Ovary (tissue), 9 donors: ENCODE results near the gene RAMACL. TPM values are rescaled to one million over a fixed set of nuclear protein-coding genes. Genes with fewer than 3 reads are reported as not detected.
"Not testable (repeated sequence)": the region's sequence is repeated elsewhere in the genome, so short reads cannot be mapped to it uniquely, and the experiment has no call there.

Experiments
- DNase-seq, 5 donors: peaks; one replicate each; pipeline ENCODE4 v3.0.0-alpha.2; 2019 to 2020
- H3K27ac ChIP-seq, 2 donors: fragments of 200-600 bp; one replicate each; pipeline versions ENCODE4 v1.5.1 to v1.8.0; 2019 to 2022
- H3K27me3 ChIP-seq: fragments of 200-600 bp; one replicate; pipeline ENCODE4 v1.8.0; 2022
- H3K36me3 ChIP-seq: fragments of 200-600 bp; sonication (generic); one replicate; pipeline ENCODE4 v1.5.1; 2019
- H3K4me1 ChIP-seq: one replicate; pipeline ENCODE4 v1.8.1; 2013; ENCODE audit warnings: mild to moderate bottlenecking, moderate library complexity; ENCODE audit not compliant: insufficient read depth
- H3K4me3 ChIP-seq: fragments of 200-600 bp; sonication (generic); one replicate; pipeline ENCODE4 v1.5.1; 2017
- H3K9me3 ChIP-seq, 2 donors: fragments of 200-600 bp in 1 of 2; sonication (generic) in 1 of 2; one replicate each; pipeline versions ENCODE4 v1.5.1 to v1.8.1; 2013 to 2019; ENCODE audit warnings: mild to moderate bottlenecking in 1 of 2, moderate library complexity in 1 of 2
- EP300 ChIP-seq: sonication (generic); formaldehyde crosslinking; IDR thresholded peaks from one replicate; pipeline ENCODE4 v1.6.1; 2017; ENCODE audit warnings: antibody characterized with exemption
- POLR2A ChIP-seq: fragments of 450-650 bp; IDR thresholded peaks from one replicate; pipeline ENCODE4 v1.6.1; 2017; ENCODE audit warnings: antibody characterized with exemption, mild to moderate bottlenecking, moderate library complexity
- WGBS, 3 donors: extraction: QIAGEN DNeasy Blood & Tissue Kit in 1 of 3; methylation state at CpG; one replicate each; pipeline versions ENCODE4 v1.1.5 to v1.1.7; 2013 to 2017; 5-methylcytosine and 5-hydroxymethylcytosine counted together
- intact Hi-C, 4 donors: fragments of 100-400 bp; cut with DNase I; formaldehyde crosslinking; loops; one replicate each; pipeline versions ENCODE4 v1.11.0 to v1.15.1; 2022 to 2023
- polyA plus RNA-seq, 2 donors: library from polyadenylated mRNA; stranded (reverse); fragments of 200-250 nt in 1 of 2; fragments of 350-450 nt in 1 of 2; fragmentation: Illumina TruSeq in 1 of 2; extraction: RNeasy Lipid Tissue Mini Kit (QIAGEN cat#74804) in 1 of 2; gene quantifications; one replicate each; pipeline ENCODE4 v1.2.3, GENCODE V29; 2013 to 2014
- total RNA-seq, 7 donors: library from RNA; depleted of rRNA in 2 of 7; stranded (reverse); fragments of >200 nt in 2 of 7; fragmentation: NEBNext Ultra II Directional in 3 of 7; extraction: Animal tissue kit (Norgen Biotek cat#: 25700) in 3 of 7; gene quantifications; one replicate each; pipeline versions ENCODE4 v1.1.0 to v1.2.4, GENCODE V29; 2016 to 2023
- TF ChIP-seq, protein P1 (sequence below), 3 donors: fragments of 450-650 bp in 2 of 3; fragments of 200-600 bp in 1 of 3; IDR thresholded peaks; one replicate each; pipeline versions ENCODE4 v1.5.1 to v1.8.0; 2016 to 2022; ENCODE audit warnings: antibody characterized with exemption in 3 of 3, mild to moderate bottlenecking in 1 of 3
- donor health status: DM: no; HTN: no; CAD: no; lungs with moderate emphysema.
- donor health status: DM: no; HTN: no; CAD: no.
- donor health status: Bipolar disorder and iron deficiency.
- donor health status: DM: yes; HTN: yes; CAD: no.
- donor health status: DM: no; HTN: no; CAD: no.
- donor health status: DM: yes; HTN: yes; CAD: no.

RAMACL gene
- total and polyA plus RNA-seq, 9 donors, result 0.16 to 6.4 (median 1.3) TPM

DNA sequence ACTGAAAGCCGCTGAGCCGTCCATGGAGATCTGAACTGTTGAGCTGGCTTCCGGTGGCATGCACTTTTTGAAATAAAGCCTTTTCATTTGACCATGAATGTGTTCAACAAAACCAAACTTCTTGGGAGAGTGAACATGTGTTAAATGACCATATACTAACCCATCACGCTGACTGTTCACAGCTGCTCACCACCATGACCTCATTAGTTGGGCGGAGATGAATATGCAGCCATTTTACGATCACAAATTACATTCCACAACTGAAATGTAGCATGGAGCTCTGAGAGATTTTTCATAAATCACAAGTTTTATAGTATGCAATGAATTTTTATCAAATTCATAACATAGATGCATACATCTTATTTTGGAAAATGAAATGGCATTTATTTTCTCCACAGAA lies 4.2 kb downstream of the RAMACL start:
- Histone ChIP-seq H3K27ac (no peak overlapping the region), H3K4me1 (peaks cover 1% of the 10 kb centered on the region), H3K36me3 (no peaks in the 10 kb centered on the region), H3K27me3 (no peaks in the 10 kb centered on the region), H3K9me3 (no peaks in the 10 kb centered on the region), H3K4me3 (no peak overlapping the region)
- DNase-seq, result no peak
- intact Hi-C loops, result no loop called here
- TF ChIP-seq, protein P1, sequence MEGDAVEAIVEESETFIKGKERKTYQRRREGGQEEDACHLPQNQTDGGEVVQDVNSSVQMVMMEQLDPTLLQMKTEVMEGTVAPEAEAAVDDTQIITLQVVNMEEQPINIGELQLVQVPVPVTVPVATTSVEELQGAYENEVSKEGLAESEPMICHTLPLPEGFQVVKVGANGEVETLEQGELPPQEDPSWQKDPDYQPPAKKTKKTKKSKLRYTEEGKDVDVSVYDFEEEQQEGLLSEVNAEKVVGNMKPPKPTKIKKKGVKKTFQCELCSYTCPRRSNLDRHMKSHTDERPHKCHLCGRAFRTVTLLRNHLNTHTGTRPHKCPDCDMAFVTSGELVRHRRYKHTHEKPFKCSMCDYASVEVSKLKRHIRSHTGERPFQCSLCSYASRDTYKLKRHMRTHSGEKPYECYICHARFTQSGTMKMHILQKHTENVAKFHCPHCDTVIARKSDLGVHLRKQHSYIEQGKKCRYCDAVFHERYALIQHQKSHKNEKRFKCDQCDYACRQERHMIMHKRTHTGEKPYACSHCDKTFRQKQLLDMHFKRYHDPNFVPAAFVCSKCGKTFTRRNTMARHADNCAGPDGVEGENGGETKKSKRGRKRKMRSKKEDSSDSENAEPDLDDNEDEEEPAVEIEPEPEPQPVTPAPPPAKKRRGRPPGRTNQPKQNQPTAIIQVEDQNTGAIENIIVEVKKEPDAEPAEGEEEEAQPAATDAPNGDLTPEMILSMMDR (IDR thresholded peaks at IDR 0.05), result no peak
- TF ChIP-seq POLR2A (no peak), EP300 (no peak)
- 88 to 95% (median 91%) methylated on average over 6 of the region's 6 CpGs for WGBS, 3 donors

DNA sequence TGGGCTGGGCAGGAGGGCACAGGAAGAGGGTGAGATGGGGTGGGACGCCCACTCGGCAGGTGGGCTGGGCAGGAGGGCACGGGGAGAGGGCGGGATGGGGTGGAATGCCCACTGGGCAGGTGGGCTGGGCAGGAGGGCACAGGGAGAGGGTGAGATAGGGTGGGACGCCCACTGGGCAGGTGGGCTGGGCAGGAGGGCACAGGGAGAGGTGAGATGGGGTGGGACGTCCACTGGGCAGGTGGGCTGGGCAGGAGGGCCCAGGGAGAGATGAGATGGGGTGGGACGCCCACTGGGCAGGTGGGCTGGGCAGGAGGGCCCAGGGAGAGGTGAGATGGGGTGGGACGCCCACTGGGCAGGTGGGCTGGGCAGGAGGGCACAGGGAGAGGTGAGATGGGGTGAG lies 4.7 kb downstream of the RAMACL start:
- WGBS, 3 donors, result 90 to 99% (median 92%) methylated on average over 8 of the region's 8 CpGs
- H3K36me3 ChIP-seq, H3K4me3 ChIP-seq, H3K4me1 ChIP-seq, H3K27ac ChIP-seq, H3K9me3 ChIP-seq, DNase-seq, intact Hi-C loops, H3K27me3 ChIP-seq: not testable (repeated sequence)

DNA sequence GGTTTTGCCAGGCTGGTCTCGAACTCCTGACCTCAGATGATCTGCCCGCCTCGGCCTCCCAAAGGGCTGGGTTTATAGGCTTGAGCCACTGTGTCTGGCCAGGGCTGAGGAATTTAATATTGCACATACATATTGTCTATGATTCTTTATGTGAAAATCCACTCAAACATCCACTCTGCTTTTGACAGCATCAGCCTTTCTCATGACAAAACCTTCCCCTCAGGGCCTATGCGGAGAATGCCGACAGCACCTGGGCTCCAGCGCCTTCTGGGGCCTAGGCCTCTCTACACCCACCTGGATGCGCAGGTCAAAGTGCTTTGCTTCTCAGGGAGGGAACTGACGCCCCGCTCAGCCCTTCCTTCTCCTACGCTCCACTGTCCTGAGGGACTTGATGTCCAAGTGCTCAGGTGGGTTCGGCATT lies 5.4 kb downstream of the RAMACL start:
- no peaks in the 10 kb centered on the region for H3K9me3 ChIP-seq
- H3K27me3 ChIP-seq, result no peaks in the 10 kb centered on the region
- no peak overlapping the region for H3K4me3 ChIP-seq
- H3K4me1 ChIP-seq, result peaks cover 1% of the 10 kb centered on the region
- no peak for DNase-seq
- no peak overlapping the region for H3K27ac ChIP-seq
- intact Hi-C loops, result no loop called here
- TF ChIP-seq EP300 (no peak), POLR2A (no peak)
- TF ChIP-seq, protein P1 (IDR thresholded peaks at IDR 0.05), result no peak
- WGBS, 3 donors, result 87 to 98% (median 97%) methylated on average over 11 of the region's 11 CpGs
- H3K36me3 ChIP-seq, result no peaks in the 10 kb centered on the region

DNA sequence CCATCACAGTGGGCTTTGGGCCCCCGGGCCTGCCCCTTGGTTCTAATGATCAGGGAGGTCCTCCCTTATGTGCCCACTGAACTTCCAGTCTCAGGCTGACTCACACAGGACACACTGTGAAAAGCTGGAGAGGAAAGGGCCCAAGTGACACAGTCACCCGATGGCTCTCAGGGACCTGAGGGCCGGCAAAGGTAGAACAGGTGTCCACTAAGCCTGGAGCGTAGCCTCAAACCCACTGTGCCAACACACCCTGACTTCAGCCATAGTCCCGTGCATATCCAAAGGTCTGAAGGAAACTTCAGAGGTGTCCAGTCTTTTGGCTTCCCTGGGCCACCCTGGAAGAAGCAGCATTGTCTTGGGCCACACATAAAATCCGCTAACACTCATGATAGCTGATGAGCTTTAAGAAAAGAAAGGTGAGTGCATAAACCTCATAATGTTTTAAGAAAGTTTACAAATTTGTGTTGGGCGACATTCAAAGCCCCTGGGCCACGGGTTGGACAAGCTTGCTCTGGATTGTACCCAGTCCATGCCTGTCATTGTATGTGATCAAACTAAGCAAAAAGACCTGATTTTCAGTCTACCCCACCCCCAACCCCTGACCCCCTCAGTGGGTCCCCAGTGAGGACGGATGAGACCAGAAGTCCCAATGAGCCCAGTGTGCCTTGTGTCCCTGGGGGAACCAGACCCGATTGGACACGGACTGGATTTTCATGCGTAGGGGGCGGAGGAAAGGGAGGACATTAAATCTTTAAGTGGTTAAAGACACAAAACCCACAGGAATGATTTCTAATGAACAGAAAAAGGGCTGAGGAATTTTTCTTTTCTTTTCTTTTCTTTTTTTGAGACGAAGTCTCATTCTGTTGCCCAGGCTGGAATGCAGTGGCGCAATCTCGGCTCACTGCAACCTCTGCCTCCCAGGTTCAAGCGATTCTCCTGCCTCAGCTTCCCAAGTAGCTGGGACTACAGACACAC lies 6.1 kb downstream of the RAMACL start:
- TF ChIP-seq, protein P1 (IDR thresholded peaks at IDR 0.05), result no peak
- TF ChIP-seq EP300 (no peak), POLR2A (no peak)
- Histone ChIP-seq H3K36me3 (no peaks in the 10 kb centered on the region), H3K27me3 (no peaks in the 10 kb centered on the region), H3K4me3 (no peak overlapping the region), H3K27ac (no peak overlapping the region), H3K4me1 (peaks cover 1% of the 10 kb centered on the region), H3K9me3 (no peaks in the 10 kb centered on the region)
- WGBS, 3 donors, result 82 to 93% (median 85%) methylated on average over 17 of the region's 17 CpGs
- intact Hi-C loops, result no loop called here
- no peak for DNase-seq

DNA sequence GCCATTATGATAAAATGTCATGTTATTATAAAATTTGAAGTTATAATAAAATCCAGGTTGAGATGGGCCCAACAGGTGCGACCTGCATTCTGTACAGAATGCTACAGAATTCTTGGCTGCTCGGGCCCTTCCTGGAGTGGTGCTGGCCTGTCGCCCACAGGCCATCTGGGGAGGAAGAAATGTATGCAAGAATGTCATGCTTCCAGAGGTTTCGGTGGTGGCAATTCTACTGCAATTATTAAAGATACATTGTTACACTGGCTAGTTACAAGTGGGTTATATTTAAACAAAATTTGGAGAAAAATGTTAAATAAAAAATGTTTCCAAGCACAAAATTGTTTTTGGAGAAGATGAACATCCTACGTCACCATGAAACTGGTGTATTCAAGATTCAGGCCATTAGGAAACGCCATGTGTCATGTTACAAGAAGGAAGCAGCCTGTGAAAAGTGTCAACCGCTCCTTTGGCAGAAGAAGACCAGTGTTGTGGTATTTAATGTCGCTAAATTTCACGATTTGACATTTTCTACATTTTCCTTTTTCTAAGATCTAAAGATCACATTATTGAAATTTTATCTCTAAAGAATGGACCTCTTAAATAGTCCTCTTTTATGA lies 7.1 kb downstream of the RAMACL start:
- TF ChIP-seq POLR2A, result no peak
- no peak for TF ChIP-seq EP300
- TF ChIP-seq, protein P1 (IDR thresholded peaks at IDR 0.05), result no peak
- peaks cover 1% of the 10 kb centered on the region for H3K4me1 ChIP-seq
- H3K27ac ChIP-seq, result no peak overlapping the region
- H3K9me3 ChIP-seq, result no peaks in the 10 kb centered on the region
- H3K36me3 ChIP-seq, result no peaks in the 10 kb centered on the region
- DNase-seq, result no peak
- H3K27me3 ChIP-seq, result no peaks in the 10 kb centered on the region
- intact Hi-C loops, result no loop called here
- H3K4me3 ChIP-seq, result no peak overlapping the region
- 79 to 83% (median 79%) methylated on average over 9 of the region's 9 CpGs for WGBS, 3 donors
